NCI-H146 treated with DMSO at 0.1 percent for 48 hours (cell line): Measurements from ENCODE around the gene TBC1D22B.

ENCODE experiments used
- DNase-seq: peaks from one replicate; lab custom pipeline; 2025; ENCODE audit not compliant: unreplicated experiment; lab: John Stamatoyannopoulos, UW

Gene TBC1D22B

GRCh38 chr6:37257634-37258404, at the start of gene TBC1D22B, which contains the start of gene TMEM217:
Gene TBC1D22B, plus strand, starts transcription at chr6:37257772. Its CDS starts 146 bp downstream, at chr6:37257918.
Gene TMEM217, minus strand, starts transcription at chr6:37258144. Its CDS starts 39,114 bp downstream, at chr6:37219030.
- DNase-seq, result peak; percentile 98

- DNase-seq, result peak; percentile 73
These were observed 49.6 kb upstream of the TBC1D22B start for GRCh38 chr6:37207903-37208456.

GRCh38 chr6:37208793-37209192, 48.8 kb upstream of the TBC1D22B start:
- no peak for DNase-seq

- DNase-seq, result no peak
These were observed 47.9 kb upstream of the TBC1D22B start for GRCh38 chr6:37209461-37210205.

GRCh38 chr6:37210313-37210968, 47.1 kb upstream of the TBC1D22B start:
- DNase-seq, result peak; percentile 82

- DNase-seq, result no peak
These were observed 45.3 kb upstream of the TBC1D22B start for GRCh38 chr6:37212268-37212667.

GRCh38 chr6:37218061-37218460, 39.5 kb upstream of the TBC1D22B start:
- no peak for DNase-seq

GRCh38 chr6:37218511-37218910, 39.1 kb upstream of the TBC1D22B start:
- no peak for DNase-seq

- DNase-seq, result no peak
These were observed 35.9 kb upstream of the TBC1D22B start for GRCh38 chr6:37221585-37222124.

- peak; percentile 99 for DNase-seq
These were observed 35.2 kb upstream of the TBC1D22B start for GRCh38 chr6:37222125-37222967.

GRCh38 chr6:37222992-37223391, 34.6 kb upstream of the TBC1D22B start:
- DNase-seq, result no peak

- no peak for DNase-seq
These were observed 32.0 kb upstream of the TBC1D22B start for GRCh38 chr6:37225350-37226169.

- DNase-seq, result no peak
These were observed 27.5 kb upstream of the TBC1D22B start for GRCh38 chr6:37230104-37230503.

GRCh38 chr6:37232430-37233017, 25.0 kb upstream of the TBC1D22B start:
- no peak for DNase-seq

GRCh38 chr6:37233541-37233940, 24.0 kb upstream of the TBC1D22B start:
- no peak for DNase-seq

- no peak for DNase-seq
These were observed 20.7 kb upstream of the TBC1D22B start for GRCh38 chr6:37236921-37237320.

GRCh38 chr6:37237789-37238188, 19.8 kb upstream of the TBC1D22B start:
- no peak for DNase-seq

- no peak for DNase-seq
These were observed 19.2 kb upstream of the TBC1D22B start for GRCh38 chr6:37238381-37238780.

GRCh38 chr6:37239526-37239925, 18.0 kb upstream of the TBC1D22B start:
- DNase-seq, result no peak
